ENCODE measurements around the gene IL37.

DNA sequence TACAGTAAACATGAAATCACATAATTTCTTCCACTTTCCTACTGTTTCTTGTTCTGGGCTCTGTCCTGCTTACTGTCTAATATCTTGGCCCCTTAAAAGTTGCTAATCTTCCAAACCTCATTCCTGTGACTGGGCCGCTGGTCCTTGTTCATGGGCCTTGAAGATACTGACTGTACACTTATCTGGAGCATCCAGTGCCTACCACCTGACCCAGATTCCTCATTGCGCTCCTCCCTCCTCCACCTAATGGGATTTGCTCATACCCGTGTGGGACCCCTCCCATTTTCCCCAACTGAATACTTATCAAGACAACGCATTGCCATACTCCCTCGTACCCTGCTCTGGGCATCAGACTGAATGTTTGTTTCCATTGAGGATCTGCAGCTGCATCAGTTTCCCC lies 6.1 kb upstream of the IL37 start:
- TF ChIP-seq NFE2L2 (IDR thresholded peaks at IDR 0.05; ENCODE audit: low read length) (no peak), MAFK (conservative IDR thresholded peaks at IDR 0.05 in 1 of 2, IDR thresholded peaks at IDR 0.05 in 1 of 2; ENCODE audit: low read length in 2 of 2) (no peak), TCF7 (IDR thresholded peaks at IDR 0.05; ENCODE audit: low read depth) (no peak), FOXK2 (IDR thresholded peaks at IDR 0.05) (no peak), HDAC6 (IDR thresholded peaks at IDR 0.05; ENCODE audit: low read depth, low read length) (no peak), ETS1 (CRISPR knock-in tag; IDR thresholded peaks at IDR 0.05) (no peak), GABPA (IDR thresholded peaks at IDR 0.05; ENCODE audit: low read depth, low read length) (no peak), GABPA (CRISPR knock-in tag; IDR thresholded peaks at IDR 0.05; ENCODE audit: low read depth) (no peak), SP1 (IDR thresholded peaks at IDR 0.05) (no peak), SP1 (CRISPR knock-in tag; IDR thresholded peaks at IDR 0.05) (no peak), HIVEP1 (CRISPR knock-in tag; IDR thresholded peaks at IDR 0.05) (no peak), ZNF138 (CRISPR knock-in tag; IDR thresholded peaks at IDR 0.05; ENCODE audit: low read depth) (no peak), POLR2A (IDR thresholded peaks at IDR 0.05; ENCODE audit: insufficient read depth in 1 of 2, low read depth in 2 of 2, low read length in 2 of 2) (no peak)
- TF ChIP-seq, protein P1, sequence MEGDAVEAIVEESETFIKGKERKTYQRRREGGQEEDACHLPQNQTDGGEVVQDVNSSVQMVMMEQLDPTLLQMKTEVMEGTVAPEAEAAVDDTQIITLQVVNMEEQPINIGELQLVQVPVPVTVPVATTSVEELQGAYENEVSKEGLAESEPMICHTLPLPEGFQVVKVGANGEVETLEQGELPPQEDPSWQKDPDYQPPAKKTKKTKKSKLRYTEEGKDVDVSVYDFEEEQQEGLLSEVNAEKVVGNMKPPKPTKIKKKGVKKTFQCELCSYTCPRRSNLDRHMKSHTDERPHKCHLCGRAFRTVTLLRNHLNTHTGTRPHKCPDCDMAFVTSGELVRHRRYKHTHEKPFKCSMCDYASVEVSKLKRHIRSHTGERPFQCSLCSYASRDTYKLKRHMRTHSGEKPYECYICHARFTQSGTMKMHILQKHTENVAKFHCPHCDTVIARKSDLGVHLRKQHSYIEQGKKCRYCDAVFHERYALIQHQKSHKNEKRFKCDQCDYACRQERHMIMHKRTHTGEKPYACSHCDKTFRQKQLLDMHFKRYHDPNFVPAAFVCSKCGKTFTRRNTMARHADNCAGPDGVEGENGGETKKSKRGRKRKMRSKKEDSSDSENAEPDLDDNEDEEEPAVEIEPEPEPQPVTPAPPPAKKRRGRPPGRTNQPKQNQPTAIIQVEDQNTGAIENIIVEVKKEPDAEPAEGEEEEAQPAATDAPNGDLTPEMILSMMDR (CRISPR knock-in tag; IDR thresholded peaks at IDR 0.05): no peak

All from HepG2 (cell line).